Naive thymus-derived CD4-positive, alpha-beta T cell (primary cell): ENCODE measurements around the gene MAPK12. TPM values are rescaled to one million over a fixed set of nuclear protein-coding genes. Genes with fewer than 3 reads are reported as not detected.

Experiments used
- ATAC-seq: fragments of 150-1000 bp; cut with Tn5 transposase; 2 replicates; pipeline ENCODE4 v1.10.0; 2021; ENCODE audit warnings: mild to moderate bottlenecking, moderate library complexity
- CTCF ChIA-PET: fragments of 350-600 bp; sonication (Branson Sonifier 250); formaldehyde crosslinking; loops from one replicate; lab custom pipeline; 2021; ENCODE audit warnings: antibody characterized with exemption; lab: Charles Lee
- POLR2A ChIA-PET: fragments of 350-600 bp; sonication (Branson Sonifier 250); formaldehyde crosslinking; loops from one replicate; lab custom pipeline; 2021; ENCODE audit warnings: antibody characterized with exemption, inconsistent platforms; lab: Charles Lee
- DNase-seq, 9 donors: peaks; one replicate each; pipeline versions ENCODE4 v3.0.0 to v3.0.0-alpha.2; 2020 to 2022; ENCODE audit warnings: mixed read lengths in 1 of 9
- H3K27ac ChIP-seq: one replicate; pipeline ENCODE4 v1.7.0; 2013; ENCODE audit warnings: mild to moderate bottlenecking, low read depth, low read length, moderate library complexity
- H3K27me3 ChIP-seq, 2 donors: one replicate each; pipeline ENCODE4 v1.7.0; 2013; ENCODE audit warnings: low read length in 2 of 2, mild to moderate bottlenecking in 2 of 2, moderate library complexity in 2 of 2; ENCODE audit not compliant: control insufficient read depth in 2 of 2, insufficient read depth in 2 of 2
- H3K36me3 ChIP-seq, 3 experiments: 1 replicate in 2 of 3; 2 replicates in 1 of 3; pipeline ENCODE4 v1.7.0; 2013; ENCODE audit warnings: low read length in 3 of 3, mild to moderate bottlenecking in 3 of 3, moderate library complexity in 1 of 3; ENCODE audit not compliant: insufficient read depth in 3 of 3, control insufficient read depth in 2 of 3
- H3K4me1 ChIP-seq, 2 donors: one replicate each; pipeline ENCODE4 v1.7.0; 2013; ENCODE audit warnings: low read length in 2 of 2, mild to moderate bottlenecking in 2 of 2, moderate library complexity in 1 of 2; ENCODE audit not compliant: control insufficient read depth in 2 of 2, insufficient read depth in 2 of 2
- H3K4me3 ChIP-seq: 2 replicates; pipeline ENCODE4 v1.7.0; 2013; ENCODE audit warnings: mild to moderate bottlenecking, low read length
- H3K9me3 ChIP-seq, 3 experiments: 1 replicate in 2 of 3; 2 replicates in 1 of 3; pipeline ENCODE4 v1.7.0; 2013; ENCODE audit warnings: low read length in 3 of 3; ENCODE audit not compliant: control insufficient read depth in 2 of 3
- H3K27ac Mint-ChIP-seq, 9 donors: one replicate each; pipeline ENCODE4 v1.8.0; 2020 to 2022; ENCODE audit warnings: mixed read lengths in 9 of 9, mild to moderate bottlenecking in 8 of 9, moderate library complexity in 5 of 9, inconsistent platforms in 2 of 9
- H3K27me3 Mint-ChIP-seq, 5 donors: one replicate each; pipeline ENCODE4 v1.8.0; 2021 to 2022; ENCODE audit warnings: mixed read lengths in 5 of 5, mild to moderate bottlenecking in 1 of 5
- H3K36me3 Mint-ChIP-seq, 5 donors: one replicate each; pipeline ENCODE4 v1.8.0; 2020 to 2022; ENCODE audit warnings: mixed read lengths in 5 of 5, mild to moderate bottlenecking in 3 of 5, inconsistent platforms in 1 of 5
- H3K4me1 Mint-ChIP-seq, 7 donors: one replicate each; pipeline ENCODE4 v1.8.0; 2020 to 2022; ENCODE audit warnings: mixed read lengths in 7 of 7, mild to moderate bottlenecking in 3 of 7, inconsistent platforms in 1 of 7
- H3K4me3 Mint-ChIP-seq, 10 donors: one replicate each; pipeline ENCODE4 v1.8.0; 2020 to 2022; ENCODE audit warnings: mild to moderate bottlenecking in 10 of 10, mixed read lengths in 10 of 10, moderate library complexity in 6 of 10, inconsistent platforms in 2 of 10
- H3K9me3 Mint-ChIP-seq, 11 donors: one replicate each; pipeline ENCODE4 v1.8.0; 2020 to 2022; ENCODE audit warnings: mixed read lengths in 11 of 11, mild to moderate bottlenecking in 4 of 11, inconsistent platforms in 1 of 11, moderate library complexity in 1 of 11
- intact Hi-C, 2 donors: fragments of 100-400 bp; cut with micrococcal nuclease; formaldehyde crosslinking; loops; one replicate each; pipeline ENCODE4 v1.15.1; 2023
- polyA plus RNA-seq, 2 donors: library from polyadenylated mRNA; unstranded; fragments of 300-500 nt; fragmentation: Illumina TruSeq; gene quantifications; one replicate each; pipeline ENCODE4 v1.2.3, GENCODE V29; 2021
- total RNA-seq, 6 experiments: library from RNA in 5 of 6; stranded (reverse) in 5 of 6; gene quantifications; 1 replicate in 5 of 6; 2 replicates in 1 of 6; pipeline ENCODE4 v1.2.3 and lab custom pipeline; 2021 to 2026

Gene MAPK12
- total and polyA plus RNA-seq, 7 experiments from 2014 or later: 0.07 to 6.2 (median 2.1) TPM; not detected in 1

DNA sequence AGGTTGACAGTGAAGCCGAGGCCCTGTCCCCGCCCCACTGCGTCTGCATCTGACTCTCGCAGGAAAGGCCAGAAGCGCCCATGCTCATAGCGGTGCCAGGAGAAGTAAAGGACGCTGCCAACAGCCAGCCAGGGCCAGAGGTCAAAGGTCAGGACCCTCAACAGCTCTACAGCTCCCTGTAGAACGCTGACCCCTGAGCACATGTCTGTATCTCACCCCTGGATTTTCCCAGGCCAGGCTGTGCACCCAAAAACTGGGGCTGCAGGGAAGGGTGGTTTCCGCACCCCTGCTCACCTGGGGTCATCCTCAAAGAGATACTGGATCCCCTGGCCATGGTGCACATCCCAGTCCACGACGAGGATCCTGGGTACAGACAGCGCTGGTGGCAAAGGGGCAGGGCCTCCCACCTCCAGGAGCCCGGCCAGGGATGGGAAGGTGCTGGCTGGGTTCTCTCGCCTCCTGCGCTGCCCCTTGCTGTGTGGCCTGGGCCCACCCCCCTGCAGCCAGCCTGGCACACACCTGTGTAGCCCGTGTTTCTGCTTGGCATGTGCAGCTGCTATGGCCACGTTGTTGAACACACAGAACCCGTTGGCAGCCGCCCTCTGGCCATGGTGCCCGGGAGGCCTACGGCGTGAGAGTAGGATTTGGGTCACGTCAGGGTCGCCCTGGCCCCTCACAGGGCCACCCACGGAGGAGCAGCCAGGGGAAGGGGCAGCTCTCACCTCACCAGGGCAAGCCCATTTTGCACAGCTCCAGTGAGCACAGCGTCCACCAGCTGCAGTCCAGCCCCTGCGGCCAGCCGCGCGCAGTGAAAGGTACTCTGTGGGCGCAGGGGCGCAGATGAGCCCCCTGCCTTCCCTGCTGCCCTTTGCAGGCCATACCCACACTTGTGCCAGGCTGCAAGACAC is 11.9 kb downstream of the MAPK12 start:
- H3K27ac Mint-ChIP-seq: peak overlapping the region in 2 of 9 donors; percentile 54 to 66
- POLR2A ChIA-PET: interaction anchor here (1.1 to 3.6 kb wide), 6 partner anchors 59 to 372 kb away, joined by 4 to 24 read pairs (median 8); partner anchors contain the start of gene NCAPH2
- peaks cover 10 to 30% (median 22%) of the 10 kb centered on the region in 7 donors for H3K4me1 Mint-ChIP-seq

DNA sequence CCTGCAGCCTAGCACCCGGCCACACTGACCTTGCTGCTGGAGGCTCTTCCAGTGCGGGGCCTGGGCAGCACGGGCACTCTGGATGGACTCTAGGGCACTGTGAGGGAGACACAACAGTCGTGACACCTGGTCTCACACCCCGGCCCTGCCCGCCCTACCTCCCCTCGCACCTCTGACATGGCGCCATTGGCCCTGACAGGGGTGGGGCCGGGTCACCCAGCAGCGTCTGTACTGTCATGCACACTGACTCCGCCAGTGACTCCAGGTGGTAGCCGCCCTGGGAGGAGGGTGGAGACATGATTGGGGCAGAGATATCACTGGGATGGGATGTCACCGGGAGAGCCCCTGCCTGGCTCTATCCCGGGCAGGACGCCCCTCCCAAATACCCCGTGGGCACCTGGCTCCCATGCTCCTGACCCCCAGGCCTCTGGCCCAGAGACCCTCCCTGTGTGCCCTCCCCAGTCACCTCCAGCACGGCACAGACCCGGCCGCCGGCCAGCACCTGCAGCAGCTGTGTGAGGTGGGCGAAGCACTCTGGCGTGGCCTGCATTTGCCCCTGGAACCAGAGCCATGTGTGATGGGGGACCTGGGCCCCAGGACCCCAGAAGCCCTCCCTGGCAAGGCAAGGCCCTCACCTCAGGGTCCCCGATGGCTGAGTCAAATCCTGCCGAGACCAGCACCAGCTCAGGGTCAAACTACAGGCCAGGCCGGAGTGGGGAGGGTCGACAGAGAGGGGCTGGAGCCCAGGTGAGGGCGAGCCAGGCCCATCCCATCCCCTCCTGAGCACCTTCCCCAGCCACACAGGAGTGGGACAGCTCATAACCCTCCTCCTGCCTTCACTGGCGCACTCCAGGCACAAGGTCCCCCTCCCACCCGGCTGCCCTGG is 13.0 kb downstream of the MAPK12 start:
- CTCF ChIA-PET: no interaction called here
- H3K36me3 Mint-ChIP-seq: peaks cover 0 to 6% (median 3%) of the 10 kb centered on the region in 5 donors
- POLR2A ChIA-PET: interaction anchor here (0.6 to 1.2 kb wide), 3 partner anchors 60 to 373 kb away, joined by 3 to 4 read pairs (median 3); no protein-coding TSS in a partner anchor
- peak overlapping the region in 4 of 9 donors; percentile 38 to 91 (median 61) for H3K27ac Mint-ChIP-seq
- H3K9me3 ChIP-seq: no peaks in the 10 kb centered on the region
- H3K27me3 Mint-ChIP-seq: no peaks in the 10 kb centered on the region
- peaks cover 36 to 50% of the 10 kb centered on the region in 2 donors for H3K4me1 ChIP-seq
- peaks cover 10 to 38% (median 26%) of the 10 kb centered on the region in 7 donors for H3K4me1 Mint-ChIP-seq
- no peak overlapping the region for H3K4me3 ChIP-seq
- ATAC-seq (no peak), DNase-seq (no peak)
- intact Hi-C loops: no loop called here
- no peaks in the 10 kb centered on the region for H3K27me3 ChIP-seq
- peak overlapping the region in 5 of 10 donors; percentile 52 to 75 (median 52) for H3K4me3 Mint-ChIP-seq
- no peak overlapping the region for H3K27ac ChIP-seq
- H3K9me3 Mint-ChIP-seq: no peaks in the 10 kb centered on the region
- peaks cover 0 to 38% (median 0%) of the 10 kb centered on the region in 3 experiments for H3K36me3 ChIP-seq

More for the DNA sequence above, 11.9 kb downstream of the MAPK12 start:
- Mint-ChIP-seq H3K27me3 (no peaks in the 10 kb centered on the region), H3K9me3 (no peaks in the 10 kb centered on the region), H3K4me3 (peak overlapping the region; percentile 61 to 88 (median 80)), H3K36me3 (peaks cover 0 to 6% (median 3%) of the 10 kb centered on the region in 5 donors)
- no peaks in the 10 kb centered on the region for H3K9me3 ChIP-seq
- peaks cover 0 to 36% (median 0%) of the 10 kb centered on the region in 3 experiments for H3K36me3 ChIP-seq
- H3K4me1 ChIP-seq: peaks cover 29 to 43% of the 10 kb centered on the region in 2 donors
- no peaks in the 10 kb centered on the region for H3K27me3 ChIP-seq
- H3K27ac ChIP-seq: no peak overlapping the region
- ATAC-seq: no peak
- CTCF ChIA-PET: interaction anchor here (0.9 to 2.2 kb wide), 3 partner anchors 7 to 248 kb away, joined by 3 to 7 read pairs (median 5); no protein-coding TSS in a partner anchor
- intact Hi-C loops: loop anchor here (5.0 kb wide), 2 partner anchors 63 to 278 kb away; partner anchors contain the start of gene SCO2 (in 1 of the 2)
- no peak for DNase-seq
- peak overlapping the region; percentile 71 for H3K4me3 ChIP-seq

DNA sequence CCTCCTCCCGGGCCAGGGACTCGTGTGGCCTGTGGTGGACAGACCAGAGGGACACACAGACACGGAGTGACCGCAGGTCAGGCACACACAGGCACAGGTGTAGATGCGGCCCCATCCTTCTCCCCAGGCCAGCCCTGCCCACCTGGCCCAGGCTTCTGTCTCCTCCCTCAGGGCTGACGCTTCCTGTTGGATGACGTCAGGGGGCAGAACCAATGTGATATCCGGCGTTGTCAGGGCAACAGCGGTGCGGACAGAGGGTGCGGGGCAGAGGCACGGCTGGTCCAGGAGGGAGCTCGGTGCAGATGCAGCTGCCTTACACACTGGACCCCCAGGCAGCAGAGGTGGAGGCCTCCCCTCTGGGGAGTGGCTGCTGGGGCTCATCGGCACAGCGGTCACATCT is 13.7 kb downstream of the MAPK12 start:
- H3K4me3 ChIP-seq: no peak overlapping the region
- no peaks in the 10 kb centered on the region for H3K27me3 ChIP-seq
- Mint-ChIP-seq H3K36me3 (peaks cover 0 to 6% (median 3%) of the 10 kb centered on the region in 5 donors), H3K9me3 (no peaks in the 10 kb centered on the region), H3K27ac (peak overlapping the region in 5 of 9 donors; percentile 38 to 91 (median 63)), H3K27me3 (no peaks in the 10 kb centered on the region), H3K4me1 (peaks cover 10 to 42% (median 28%) of the 10 kb centered on the region in 7 donors), H3K4me3 (peak overlapping the region in 7 of 10 donors; percentile 29 to 75 (median 52))
- H3K36me3 ChIP-seq: peaks cover 0 to 38% (median 0%) of the 10 kb centered on the region in 3 experiments
- peak in 1 of 9 donors; percentile 35 for DNase-seq
- intact Hi-C loops: no loop called here
- CTCF ChIA-PET: no interaction called here
- ATAC-seq: peak; percentile 4
- peaks cover 37 to 57% of the 10 kb centered on the region in 2 donors for H3K4me1 ChIP-seq
- H3K9me3 ChIP-seq: no peaks in the 10 kb centered on the region
- H3K27ac ChIP-seq: no peak overlapping the region
- POLR2A ChIA-PET: interaction anchor here (0.9 to 1.2 kb wide), 2 partner anchors 261 to 373 kb away, joined by 3 read pairs; no protein-coding TSS in a partner anchor

DNA sequence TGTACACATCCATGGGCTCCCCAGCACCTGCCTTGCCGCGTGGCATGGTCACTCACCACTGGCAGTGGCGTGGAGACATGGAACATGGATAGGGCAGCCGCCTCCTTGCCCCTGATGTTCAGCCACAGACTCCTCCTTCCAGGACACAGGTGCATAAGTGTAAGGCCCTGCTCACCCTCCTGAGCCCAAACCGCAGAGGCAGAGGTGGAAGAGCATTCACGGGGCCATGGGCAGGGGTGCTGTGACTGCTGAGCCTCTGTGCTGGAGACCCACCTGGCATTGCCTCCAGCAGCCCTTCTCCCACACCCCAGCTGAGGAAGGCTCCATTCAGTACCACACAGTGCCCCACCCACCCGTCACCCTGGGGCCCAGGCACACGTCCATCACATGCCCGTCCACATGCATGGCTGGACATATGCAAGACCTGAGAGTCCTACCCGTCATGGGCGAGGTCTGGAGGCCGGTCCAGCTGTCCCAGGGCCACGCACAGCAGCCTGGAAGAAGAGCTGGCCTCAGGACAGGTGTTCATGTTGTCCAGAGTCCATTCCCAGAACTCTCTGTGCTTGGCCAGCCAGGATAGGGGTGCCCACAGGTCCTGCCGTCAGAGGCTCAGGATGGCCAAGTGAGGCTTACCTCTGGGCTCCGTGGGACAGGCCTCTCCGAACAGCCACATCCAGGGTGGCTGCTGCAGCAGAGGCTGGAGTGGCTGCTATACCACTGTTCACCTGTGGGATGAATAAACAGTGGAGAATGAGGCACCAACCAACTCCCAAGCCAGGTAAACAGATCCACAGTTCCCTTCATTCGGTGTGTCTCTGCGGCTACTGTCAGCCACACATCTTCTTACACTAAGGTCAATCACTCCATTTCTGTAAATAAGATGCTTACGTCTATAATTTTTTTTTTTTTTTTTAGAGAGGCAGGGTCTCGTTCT is 15.0 kb downstream of the MAPK12 start:
- no peaks in the 10 kb centered on the region for H3K9me3 Mint-ChIP-seq
- peak overlapping the region in 5 of 9 donors; percentile 38 to 70 (median 49) for H3K27ac Mint-ChIP-seq
- Histone ChIP-seq H3K36me3 (peaks cover 0 to 38% (median 0%) of the 10 kb centered on the region in 3 experiments), H3K27me3 (no peaks in the 10 kb centered on the region), H3K4me1 (peaks cover 46 to 63% of the 10 kb centered on the region in 2 donors), H3K27ac (no peak overlapping the region), H3K4me3 (no peak overlapping the region), H3K9me3 (no peaks in the 10 kb centered on the region)
- ATAC-seq (no peak), DNase-seq (no peak)
- peaks cover 0 to 6% (median 3%) of the 10 kb centered on the region in 5 donors for H3K36me3 Mint-ChIP-seq
- no peaks in the 10 kb centered on the region for H3K27me3 Mint-ChIP-seq
- POLR2A ChIA-PET: interaction anchor here (0.8 to 2.6 kb wide), 4 partner anchors 56 to 374 kb away, joined by 3 to 14 read pairs (median 4); partner anchors contain the start of gene SCO2
- intact Hi-C loops: no loop called here
- peaks cover 14 to 55% (median 38%) of the 10 kb centered on the region in 7 donors for H3K4me1 Mint-ChIP-seq
- CTCF ChIA-PET: no interaction called here
- H3K4me3 Mint-ChIP-seq: peak overlapping the region in 9 of 10 donors; percentile 29 to 100 (median 66)

DNA sequence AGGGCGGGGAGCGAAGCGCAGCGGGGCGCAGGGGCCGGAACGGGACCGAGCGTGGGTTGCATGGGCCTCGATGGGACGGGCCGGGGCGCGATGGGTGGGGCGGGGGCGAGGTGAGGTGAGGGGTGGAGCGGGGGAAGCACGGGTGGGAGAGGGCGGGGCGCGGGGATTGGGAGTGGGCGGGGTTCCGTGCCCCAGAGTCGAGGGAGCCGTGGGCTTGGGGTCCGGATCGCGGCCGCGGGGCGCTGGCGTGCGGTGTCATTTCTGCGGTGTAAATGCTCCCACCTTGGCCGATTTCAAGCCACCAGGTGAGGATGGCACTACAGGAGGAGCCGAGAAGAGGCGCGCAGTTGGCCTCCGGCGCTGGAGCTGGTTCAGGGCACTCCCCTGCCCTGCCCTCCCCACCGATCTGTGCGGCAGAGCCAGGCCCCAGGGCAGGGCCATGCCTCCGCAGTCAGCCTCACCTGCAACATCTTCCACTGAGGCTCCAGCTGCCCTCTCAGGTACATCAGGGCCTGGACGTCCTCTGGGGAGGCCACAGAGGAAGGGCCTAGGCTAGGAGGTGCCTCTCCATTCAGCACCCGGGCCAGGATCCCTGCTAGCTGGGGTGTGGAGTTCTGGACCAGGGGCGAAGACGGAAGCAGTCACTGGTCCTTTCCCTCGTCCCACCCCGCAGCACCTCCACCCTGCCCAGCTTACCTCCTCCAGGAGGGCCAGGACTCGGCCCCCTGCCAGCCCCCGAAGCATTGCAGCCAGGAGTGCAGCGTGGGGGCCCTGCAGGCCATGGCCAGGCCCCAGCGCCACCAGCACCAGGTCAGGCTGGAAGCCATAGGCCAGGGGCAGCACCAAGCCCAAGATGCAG is 16.0 kb downstream of the MAPK12 start:
- Histone ChIP-seq H3K4me3 (peak overlapping the region; percentile 73), H3K9me3 (no peaks in the 10 kb centered on the region), H3K27ac (peak overlapping the region; percentile 96), H3K4me1 (peaks cover 47 to 59% of the 10 kb centered on the region in 2 donors), H3K27me3 (no peaks in the 10 kb centered on the region), H3K36me3 (peaks cover 0 to 38% (median 0%) of the 10 kb centered on the region in 3 experiments)
- ATAC-seq (peak; percentile 49), DNase-seq (no peak)
- CTCF ChIA-PET: no interaction called here
- intact Hi-C loops: loop anchor here (1.0 to 2.0 kb wide), 6 partner anchors 25 to 280 kb away; partner anchors contain the start of genes DENND6B (in 1 of the 2), MAPK11 (in 1 of the 2), NCAPH2 (in 1 of the 2) and SCO2 (in 1 of the 2)
- POLR2A ChIA-PET: interaction anchor here (0.8 to 2.6 kb wide), 4 partner anchors 55 to 376 kb away, joined by 4 to 14 read pairs (median 6); partner anchors contain the start of gene SCO2
- no peaks in the 10 kb centered on the region for H3K9me3 Mint-ChIP-seq
- H3K36me3 Mint-ChIP-seq: peaks cover 3 to 5% (median 4%) of the 10 kb centered on the region in 5 donors
- H3K27me3 Mint-ChIP-seq: no peaks in the 10 kb centered on the region
- peaks cover 19 to 61% (median 44%) of the 10 kb centered on the region in 7 donors for H3K4me1 Mint-ChIP-seq
- peak overlapping the region; percentile 91 to 100 (median 100) for H3K27ac Mint-ChIP-seq
- peak overlapping the region; percentile 76 to 100 (median 98) for H3K4me3 Mint-ChIP-seq
